Occipital lobe (tissue), 2 donors: ENCODE data around the gene HES5. TPM values are rescaled to one million over a fixed set of nuclear protein-coding genes. Genes with fewer than 3 reads are reported as not detected.

Experiments
- DNase-seq: peaks from one replicate; lab custom pipeline; 2025; lab: John Stamatoyannopoulos, UW
- total RNA-seq: library from RNA; depleted of rRNA; stranded (reverse); fragments of >200 nt; gene quantifications from one replicate; pipeline ENCODE4 v1.2.3, GENCODE V29; 2014

The HES5 gene
- total RNA-seq, 1 donor from 2014 or later, result 25.4 TPM

DNA sequence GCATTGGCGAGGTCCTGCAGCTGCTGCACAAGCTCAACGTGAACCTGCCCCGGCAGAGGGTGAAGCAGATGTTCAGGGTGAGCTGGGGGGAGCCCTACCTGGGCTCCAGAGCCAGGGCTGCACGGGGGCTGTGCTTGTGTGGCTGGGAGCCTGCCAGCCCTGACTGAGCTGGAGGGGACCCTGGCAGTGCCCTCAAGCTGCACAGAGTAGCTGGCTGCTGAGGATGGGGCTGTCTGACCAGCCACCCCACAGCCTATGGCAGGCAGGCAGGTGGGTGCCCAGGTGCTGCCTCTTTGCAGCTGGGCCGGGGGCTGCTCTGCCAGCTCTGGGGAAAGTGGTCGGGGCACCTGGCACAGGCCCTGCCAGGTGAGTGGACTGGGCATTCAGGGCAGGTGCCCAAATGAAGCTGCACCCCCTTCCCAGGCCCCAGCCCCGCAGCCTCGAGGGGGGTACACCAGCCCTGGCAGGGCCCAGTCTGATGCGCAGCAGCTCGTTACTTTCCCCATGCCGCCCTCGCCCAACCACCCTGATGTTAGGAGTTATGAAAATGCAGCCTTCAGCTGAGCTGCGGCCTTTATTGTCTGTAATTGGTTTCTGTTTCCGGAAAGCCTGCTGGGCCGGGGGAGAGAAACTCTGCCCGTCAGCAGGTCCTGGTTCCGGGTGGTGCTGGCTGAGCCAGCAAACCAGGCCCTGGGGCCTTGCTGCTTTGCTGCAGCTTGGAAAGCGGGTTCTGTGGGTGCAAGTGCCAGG is 49.7 kb downstream of the HES5 start:
- no peak for DNase-seq

DNA sequence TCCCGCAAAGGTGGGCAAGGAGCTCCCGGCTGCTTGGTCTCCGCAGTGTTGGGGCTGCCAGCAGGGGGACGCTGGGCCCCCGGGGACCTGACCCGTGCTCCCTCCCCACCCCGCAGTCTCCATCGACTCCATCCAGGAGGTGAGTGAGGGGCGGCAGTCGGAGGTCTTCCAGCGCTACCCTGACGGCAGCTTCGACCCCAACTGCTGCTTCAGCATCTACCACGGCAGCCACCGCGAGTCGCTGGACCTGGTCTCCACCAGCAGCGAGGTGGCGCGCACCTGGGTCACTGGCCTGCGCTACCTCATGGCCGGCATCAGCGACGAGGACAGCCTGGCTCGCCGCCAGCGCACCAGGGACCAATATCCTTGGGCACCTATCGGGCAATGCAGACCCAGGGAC is 50.4 kb downstream of the HES5 start:
- no peak for DNase-seq

DNA sequence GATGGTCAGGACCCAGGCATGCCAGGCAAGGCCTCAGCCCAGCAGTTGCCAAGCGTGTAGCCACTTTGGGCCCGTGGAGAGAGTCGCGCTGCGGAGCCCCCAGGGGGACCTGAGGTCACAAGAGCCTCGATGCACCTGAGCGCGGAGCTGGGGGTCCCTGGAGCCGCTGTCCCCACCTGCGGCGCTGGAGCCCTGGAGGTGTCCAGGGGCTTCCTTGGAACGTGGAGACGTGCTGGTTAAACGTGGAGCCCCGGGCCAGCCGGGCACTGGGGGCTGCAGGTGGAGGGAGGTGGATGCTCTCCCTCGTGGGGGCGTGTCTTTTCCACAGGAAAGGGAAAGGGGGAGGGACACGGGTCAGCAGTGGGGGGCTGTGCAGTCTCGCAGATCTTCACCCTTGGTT is 50.9 kb downstream of the HES5 start:
- DNase-seq, result no peak

Other genes with a start within 250 kb of the HES5 start
- 13.1 TPM for gene MORN1, start 138.7 kb downstream of the HES5 start, total RNA-seq
- 34.5 TPM for gene RER1, start 138.4 kb downstream of the HES5 start, total RNA-seq
- gene PEX10, start 117.7 kb downstream of the HES5 start, total RNA-seq, result 21.2 TPM
- gene PLCH2, start 54.0 kb downstream of the HES5 start, total RNA-seq, result 4.2 TPM
- gene PANK4, start 3.7 kb downstream of the HES5 start, total RNA-seq, result 26.0 TPM
- 2.0 TPM for gene TNFRSF14, start 26.1 kb upstream of the HES5 start, total RNA-seq
- gene PRXL2B, start 56.5 kb upstream of the HES5 start, total RNA-seq, result 11.9 TPM
- 3.7 TPM for gene MMEL1, start 102.8 kb upstream of the HES5 start, total RNA-seq